GM18520 (cell line): Measurements from ENCODE around the gene MTFR2.
"Not testable (repeated sequence)": the region's sequence is repeated elsewhere in the genome, so short reads cannot be mapped to it uniquely, and the experiment has no call there.

Experiments used
- ATAC-seq: cut with Tn5 transposase; IDR thresholded peaks from one replicate; pipeline ENCODE4 v1.9.1; 2021; ENCODE audit not compliant: unreplicated experiment

MTFR2 gene

DNA sequence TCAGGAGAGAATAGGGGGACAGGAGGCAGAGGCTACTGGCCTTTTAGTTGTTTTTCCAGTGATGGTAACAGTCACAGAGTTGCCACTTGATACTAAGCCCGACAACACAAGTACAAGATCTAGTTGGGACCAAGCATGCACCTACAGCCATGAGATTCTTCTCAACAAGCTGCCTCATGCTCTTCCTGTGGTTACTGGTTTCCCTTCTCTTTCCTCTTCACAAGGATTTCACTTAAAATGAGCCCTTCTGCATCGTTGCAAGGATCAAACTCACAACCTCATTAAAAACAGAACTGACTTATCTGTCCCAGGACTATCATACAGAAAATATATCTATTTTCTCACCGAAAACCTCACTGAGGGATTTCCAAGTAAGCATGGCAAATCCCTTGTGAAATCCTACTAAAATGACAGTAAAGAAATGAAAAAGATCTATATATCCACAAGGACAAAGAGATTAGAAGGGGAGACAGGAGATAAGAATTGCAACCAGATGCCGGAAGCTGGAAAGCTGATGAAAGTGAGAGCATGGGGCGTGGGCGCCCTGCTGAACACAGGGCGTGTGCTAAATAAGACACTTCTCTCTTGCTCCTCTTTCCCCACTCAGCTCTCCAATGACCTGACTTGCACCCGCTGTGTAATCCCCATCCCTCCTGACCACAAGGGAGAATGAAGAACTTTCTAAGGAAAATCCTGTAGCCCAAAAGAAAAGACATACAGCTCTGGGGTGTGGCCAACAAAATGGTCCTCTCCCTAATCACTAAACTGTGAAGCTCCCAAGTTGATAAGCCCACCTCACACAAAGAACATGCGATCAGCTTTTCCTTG, 13.4 kb downstream of the MTFR2 start:
- no peak for ATAC-seq

DNA sequence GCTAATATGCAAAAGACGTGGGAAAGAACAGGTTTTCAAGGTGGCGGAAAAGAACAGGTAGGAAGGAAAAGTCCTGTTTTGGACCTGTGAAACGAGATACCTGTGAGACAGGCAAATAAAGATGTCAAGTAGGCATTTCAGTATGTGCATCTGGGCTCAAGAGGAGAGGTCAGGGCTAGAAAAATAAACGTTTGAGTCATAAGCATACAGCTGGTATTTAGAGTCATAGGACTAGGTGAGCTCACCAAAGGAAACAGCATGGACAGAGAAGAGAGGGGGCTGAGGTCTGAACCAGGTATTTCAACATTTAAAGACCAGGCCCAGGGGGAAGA, 14.9 kb downstream of the MTFR2 start:
- no peak for ATAC-seq

DNA sequence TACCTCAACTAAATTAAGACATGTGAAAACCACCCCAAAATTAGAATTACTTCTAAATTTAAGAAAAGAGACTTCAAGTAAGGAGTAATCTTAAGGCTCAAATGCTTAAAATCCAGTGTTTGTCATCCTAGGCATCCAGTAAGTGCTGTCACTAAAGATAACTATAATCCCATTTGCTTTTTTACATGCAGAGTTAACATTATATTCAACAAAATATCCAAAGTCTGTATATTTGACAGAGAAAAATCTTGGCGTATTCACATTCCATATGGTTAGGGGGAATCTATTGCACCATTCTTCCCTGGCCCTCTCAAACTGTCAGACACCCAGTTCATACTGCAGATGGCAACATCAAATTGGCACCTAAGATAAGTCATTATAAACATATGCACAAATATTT, 17.4 kb downstream of the MTFR2 start:
- ATAC-seq = no peak

DNA sequence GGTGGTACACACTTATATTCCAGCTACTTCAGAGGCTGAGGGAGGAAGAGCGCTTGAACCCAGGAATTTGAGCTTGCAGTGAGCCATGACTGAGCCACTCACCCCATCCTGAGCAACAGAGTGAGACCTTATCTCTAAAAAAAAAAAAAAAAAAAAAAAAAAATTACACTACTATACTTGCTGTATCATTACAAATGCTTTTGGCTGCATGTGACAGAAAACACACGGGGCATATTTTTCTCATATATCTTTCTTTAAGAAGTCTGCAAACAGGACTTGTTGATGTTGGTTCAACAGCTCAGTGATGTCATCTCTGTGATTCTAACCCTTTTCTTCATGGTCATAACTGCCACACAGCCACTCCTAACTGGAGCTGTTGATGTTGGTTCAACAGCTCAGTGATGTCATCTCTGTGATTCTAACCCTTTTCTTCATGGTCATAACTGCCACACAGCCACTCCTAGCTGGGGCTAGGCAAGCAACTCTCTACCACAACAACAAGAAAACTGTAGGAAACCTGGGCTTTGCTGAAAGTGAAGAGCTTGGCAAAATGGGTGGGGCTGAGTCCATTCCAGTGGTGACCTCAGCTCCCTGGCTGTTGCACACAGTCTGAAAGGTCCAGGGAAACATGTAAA, 19.8 kb downstream of the MTFR2 start:
- ATAC-seq = no peak

DNA sequence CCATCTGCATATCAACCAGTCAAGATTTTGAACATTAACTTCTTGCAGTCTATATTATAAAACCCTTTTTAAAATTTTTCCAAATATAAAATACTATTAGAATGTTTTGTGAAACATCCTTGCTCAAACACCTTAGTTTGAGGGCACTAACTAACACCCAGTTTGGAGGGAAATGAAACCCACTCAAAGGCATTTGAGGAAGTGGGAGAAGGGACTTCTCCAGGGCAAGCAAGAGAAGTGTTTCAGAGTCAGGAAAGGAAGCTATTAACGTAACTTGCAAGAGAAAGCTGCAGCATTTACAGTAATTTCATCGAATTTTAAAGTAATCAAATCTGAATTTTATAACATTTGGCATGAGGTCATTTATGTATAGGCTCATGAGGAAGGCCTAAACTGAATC, 21.3 kb downstream of the MTFR2 start:
- no peak for ATAC-seq

DNA sequence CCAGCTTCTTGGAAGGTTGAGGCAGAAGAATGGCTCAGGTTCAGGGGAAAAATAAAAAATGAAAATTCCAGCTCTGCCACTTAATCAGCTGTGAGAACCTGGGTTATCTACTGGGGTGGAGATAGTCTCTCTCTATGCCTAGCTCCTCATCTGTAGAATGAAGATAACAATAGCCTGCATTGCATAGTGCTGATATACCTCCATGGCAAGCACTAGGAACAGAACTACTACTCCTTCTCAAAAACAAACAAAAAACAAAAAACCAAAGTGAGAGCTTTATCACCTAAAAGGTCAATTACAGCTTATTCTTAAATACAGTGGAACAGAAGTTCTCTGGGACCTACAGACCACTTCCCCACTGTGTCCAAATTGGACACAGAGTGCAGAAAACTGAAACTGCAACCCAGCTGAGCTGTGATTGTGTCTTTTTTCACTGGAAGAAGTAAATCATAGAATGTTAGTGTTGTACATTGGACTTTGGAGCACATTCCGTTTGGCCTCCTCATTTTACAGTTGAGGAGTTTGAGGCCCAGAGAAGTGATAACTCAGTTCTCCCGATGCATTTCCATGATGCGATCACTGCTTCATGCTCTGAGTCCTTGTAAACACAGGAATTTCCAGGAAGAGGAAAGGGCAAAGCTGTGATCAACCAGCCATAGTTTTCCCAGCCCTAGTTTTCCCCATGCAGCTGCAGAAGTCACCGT, 23.3 kb downstream of the MTFR2 start:
- peak; percentile 21 for ATAC-seq

DNA sequence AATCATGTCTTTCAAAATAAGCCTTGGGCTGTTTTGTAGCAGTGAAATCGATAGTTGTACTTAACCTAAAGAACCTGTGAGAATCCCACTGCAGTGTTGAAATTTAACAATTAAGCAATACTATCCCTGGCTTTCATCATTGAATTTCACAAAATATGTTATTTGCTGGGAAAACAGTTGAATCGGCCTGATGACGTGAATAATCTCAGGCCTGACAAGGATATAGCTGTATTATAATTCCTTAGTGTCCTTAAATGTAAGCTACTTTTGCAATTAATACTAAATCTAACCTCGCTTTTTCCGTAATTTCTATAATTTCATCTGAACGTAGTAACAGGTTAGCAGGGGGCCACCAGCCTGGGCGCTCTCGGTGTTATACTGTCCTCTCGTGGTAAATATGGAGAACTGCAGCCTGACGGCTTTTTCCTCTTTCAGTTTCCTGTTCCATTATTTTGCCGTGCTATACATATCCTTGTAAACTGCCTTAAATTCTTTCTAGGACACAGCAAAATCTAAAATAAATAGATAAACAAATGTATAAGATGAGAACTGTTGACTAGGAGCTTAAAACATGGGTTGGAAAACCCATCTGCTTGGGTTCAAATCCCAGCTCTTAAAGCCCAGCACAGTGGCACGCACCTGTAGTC, 24.0 kb downstream of the MTFR2 start:
- ATAC-seq = peak; percentile 80

DNA sequence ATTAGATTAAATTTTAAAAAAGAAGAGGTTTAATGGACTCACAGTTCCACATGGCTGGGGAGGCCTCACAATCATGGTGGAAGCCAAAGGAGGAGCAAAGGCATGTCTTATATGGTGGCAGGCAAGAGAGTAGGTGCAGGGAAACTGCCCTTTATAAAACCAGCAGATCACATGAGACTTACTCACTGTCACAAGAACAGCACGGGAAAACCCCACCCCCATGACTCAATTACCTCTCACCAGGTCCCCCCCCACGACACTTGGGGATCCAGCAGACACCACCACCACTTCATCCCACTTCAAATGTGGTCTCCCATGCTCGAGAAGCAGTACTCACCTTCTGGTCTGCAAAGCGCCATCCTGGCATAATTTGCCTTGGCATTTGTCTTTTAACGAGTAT, 24.6 kb downstream of the MTFR2 start:
- ATAC-seq = no peak

DNA sequence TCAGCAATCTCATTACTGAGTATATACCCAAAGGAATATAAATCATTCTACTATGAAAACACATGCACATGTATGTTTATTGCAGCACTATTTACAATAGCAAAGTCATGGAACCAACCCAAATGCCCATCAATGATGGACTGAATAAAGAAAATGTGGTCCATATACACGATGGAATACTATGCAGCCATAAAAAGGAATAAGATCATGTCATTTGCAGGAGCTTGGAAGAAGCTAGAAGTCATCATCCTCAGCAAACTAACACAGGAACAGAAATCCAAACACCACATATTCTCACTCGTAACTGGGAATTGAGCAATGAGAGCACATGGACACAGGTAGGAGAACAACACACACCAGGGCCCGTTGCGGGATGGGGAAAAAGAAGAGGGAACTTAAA, 25.1 kb downstream of the MTFR2 start:
- ATAC-seq = not testable (repeated sequence)

DNA sequence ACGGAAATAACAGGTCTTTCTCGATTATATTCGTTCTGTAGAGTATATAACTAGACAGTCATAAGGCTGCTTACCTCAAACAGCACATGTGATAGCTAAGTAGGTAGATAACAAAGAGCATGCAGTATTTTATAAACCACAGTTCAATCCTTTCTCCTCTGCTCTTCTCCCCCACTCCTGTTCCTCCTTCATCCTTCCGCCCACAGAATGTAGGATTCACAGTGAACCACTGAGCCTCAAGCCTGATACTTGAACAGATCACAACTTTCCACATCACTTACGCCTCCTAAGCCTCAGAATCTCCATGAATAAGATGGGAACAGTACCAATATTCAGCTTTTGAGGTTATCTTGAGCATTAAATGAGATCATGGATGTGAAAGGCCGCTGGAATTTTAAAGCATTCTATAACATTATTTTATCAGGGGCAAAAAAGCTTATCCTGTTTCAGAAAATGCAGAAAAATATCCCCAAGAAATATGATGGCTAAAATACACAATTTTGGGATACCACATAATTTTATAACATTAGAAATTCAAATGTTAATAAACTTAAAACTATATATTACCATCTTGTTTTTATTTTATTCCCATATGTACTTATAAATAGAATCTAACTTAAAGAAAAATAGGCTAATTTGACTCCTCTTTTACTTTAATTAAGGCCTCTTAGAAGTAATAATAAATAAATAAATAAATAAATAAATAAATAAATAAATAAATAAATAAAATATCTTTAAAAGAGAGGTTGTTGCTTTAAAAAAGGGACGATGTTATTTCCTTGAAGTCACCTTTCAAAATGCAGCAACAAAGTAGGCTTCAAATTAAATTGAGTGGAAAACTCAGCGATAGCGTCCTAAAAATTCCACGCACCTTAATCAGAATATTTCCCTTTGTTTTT, 33.4 kb downstream of the MTFR2 start:
- no peak for ATAC-seq

DNA sequence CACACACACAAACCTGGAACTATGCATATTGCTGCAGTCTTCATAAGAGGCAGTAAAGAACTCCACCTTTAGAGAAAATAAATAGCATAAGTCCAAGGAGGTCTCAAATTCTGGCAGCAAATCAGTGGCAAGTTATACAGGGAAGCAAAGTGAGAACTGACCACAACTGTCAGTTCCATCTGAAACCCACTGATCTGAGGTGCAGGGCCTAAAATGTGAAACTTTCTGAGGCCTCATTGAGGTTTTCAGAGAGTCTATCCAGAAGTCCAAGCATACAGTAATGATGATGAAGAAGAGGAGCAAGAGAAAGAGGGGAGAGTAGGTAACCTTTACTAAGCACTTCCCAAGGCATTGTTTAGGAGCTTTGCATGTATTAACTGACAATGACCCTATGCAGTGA, 36.3 kb downstream of the MTFR2 start:
- no peak for ATAC-seq

DNA sequence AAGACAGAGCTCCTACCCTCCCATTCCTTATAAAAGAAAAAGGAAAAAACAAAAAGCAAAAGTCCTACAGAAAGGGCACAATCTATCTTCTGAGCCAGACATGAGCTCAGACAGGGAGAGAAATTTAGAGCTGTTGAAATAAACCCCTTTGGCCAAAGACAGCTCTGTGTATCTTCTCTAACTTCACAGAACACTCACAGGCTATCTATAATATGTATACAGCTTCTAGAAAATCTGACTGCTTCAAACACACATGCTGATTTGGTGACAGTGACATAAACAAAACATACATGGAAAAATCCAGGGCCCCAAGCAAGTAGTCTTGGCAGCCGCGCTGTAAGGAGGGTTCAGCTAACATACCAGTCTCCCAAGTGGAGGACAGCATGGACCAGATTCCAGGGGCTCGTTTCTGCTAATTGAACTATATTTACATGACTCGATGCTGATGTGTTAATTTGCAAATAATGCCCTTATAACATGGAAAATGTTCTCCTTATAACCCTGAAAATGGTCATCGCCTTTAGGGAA, 37.0 kb downstream of the MTFR2 start:
- no peak for ATAC-seq

DNA sequence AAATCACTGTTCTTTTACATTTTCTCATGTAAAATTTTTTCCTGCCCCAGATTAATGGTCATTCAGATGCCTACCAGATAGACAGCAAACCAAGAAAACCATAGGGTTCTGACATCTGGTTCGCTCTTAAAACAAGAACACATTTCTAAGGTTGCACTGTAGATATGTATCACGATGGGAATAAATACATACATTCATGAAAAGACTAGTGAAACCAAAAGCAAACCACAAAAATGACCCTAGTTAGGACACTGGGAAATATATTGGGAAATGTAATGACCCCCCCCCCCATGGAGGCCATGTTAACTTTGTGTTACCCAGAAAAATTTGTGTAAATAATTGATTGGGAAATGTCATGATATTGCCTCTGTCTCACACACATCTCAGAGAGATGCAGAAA, 37.5 kb downstream of the MTFR2 start:
- ATAC-seq = no peak

DNA sequence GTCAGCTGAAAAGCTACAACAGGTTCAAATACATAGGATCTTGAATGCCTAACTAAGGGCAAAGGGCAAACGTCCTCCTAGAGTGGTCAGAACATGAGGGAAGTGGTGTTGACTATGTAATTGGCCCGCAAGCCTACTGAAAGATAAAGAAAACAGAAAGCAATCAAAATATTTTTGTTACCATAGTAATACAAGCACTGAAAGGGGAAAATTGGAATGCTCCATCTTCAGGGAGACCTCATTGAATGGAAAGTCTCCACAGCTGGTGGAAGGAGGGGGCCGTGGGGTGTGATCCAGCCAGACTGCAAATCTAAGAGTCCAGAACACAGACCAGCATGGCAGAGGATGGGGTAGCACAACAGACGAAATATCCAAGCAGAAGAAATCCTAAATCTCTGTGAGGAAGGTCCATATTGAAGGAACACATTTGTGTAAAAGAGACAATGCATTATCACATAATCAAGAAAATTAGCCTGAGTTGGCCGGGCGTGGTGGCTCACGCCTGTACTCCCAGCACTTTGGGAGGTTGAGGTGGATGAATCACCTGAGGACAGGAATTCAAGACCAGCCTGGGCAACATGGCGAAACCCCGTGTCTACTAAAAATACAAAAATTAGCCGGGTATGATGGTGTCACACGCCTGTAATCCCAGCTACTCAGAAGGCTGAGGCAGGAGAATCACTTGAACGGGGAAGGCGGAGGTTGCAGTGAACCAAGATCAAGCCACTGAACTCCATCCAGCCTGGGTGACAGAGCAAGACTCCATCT, 39.5 kb downstream of the MTFR2 start:
- no peak for ATAC-seq

DNA sequence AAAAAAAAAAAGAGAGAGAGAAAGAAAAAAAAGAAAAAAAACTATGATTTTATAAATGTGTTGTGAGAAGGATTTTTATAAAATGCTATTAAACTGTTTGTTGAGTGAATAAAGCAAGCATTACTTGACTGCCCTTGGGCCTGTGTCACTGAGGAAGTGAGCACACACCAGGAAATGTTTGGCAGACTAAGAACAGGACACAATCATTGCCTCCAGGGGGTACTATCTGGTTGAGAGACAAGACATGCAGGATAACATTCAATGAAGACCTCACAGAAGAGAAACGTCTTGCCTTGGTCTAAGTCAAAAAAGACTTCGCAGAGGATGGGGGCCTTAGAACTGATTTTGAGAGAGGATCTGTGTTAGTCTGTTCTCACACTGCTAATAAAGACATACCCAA, 40.6 kb downstream of the MTFR2 start:
- no peak for ATAC-seq

DNA sequence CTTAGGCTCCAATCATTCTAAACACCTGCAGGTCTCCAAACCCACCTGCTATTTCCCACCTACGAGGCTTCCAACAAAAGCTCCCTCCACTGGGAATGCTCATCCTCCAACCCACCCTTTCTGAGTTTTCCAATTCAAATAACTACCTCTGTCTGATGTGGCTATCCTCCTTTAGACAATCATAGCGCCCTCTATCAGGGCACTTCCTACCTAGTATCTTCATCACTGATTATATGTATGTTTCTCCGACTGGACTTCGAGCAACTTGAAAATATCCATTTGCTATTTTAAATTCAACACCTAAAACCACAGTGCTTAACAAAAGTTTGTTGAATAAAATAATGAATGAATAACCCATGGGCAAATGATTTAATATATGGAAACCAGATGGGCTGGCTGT, 41.3 kb downstream of the MTFR2 start:
- ATAC-seq = no peak

DNA sequence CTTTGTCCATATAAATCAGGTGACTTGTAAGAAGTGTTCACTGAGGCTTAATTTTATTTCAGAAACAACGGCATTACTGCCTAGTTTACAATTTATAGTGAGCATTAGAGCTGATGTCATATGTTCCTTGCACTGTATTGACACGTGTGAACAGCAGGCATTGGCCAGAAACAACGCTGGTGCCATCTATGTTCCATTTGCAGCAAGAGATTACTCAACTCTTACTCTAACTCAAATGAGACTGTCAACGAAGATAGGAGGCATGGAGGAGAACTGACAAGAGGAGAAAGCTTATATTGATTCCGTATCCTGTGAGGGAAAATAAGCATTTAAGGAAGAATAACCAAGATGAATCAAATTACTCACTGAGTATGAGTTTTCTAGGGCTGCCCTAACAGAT, 48.4 kb downstream of the MTFR2 start:
- no peak for ATAC-seq

DNA sequence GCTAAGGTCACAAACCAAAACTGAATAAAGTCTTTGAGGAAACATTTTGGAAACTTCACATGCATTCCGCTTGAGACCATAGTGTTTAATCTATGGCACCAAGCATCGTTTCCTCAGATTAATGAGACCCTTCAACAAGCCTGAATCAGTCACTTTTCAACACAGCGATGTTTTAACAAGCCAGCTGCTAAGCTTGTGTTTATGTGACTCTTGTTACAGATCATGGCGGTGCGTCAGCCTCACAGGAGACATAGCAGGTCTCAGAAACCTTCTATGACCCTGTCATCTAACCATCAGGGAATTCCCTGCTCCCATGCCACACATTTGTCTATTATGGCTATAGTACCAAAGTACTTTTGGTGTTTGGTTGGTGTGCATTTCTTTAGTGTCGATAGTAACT, 57.2 kb downstream of the MTFR2 start:
- ATAC-seq = no peak

DNA sequence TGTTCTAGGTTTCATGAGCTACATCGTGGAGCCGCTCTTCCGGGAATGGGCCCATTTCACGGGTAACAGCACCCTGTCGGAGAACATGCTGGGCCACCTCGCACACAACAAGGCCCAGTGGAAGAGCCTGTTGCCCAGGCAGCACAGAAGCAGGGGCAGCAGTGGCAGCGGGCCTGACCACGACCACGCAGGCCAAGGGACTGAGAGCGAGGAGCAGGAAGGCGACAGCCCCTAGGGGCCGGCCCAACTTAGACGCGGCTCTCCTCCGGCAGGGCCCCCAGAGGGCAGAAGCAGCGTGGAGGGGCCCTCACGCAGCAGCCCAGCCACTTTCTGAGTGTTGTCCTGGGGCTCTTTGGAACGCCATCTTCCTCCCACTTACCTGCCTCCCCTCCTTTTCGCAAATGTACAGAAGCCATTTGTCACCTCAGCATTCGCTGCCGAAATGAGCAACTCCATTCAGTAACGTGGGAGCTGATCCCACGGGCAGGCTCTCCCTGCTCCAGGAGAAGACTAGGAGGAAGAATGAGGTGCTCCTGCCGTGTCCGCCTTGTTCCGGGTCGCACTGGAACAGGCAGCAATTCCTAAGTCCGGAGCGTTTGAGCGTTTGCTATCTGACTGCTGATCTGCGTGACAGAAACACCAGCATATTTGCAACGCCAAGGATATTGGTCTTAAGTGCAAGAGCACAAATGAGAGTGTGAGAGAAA, 58.4 kb downstream of the MTFR2 start:
- no peak for ATAC-seq
